AG08396 (cell line): ENCODE results near the gene CYSRT1.

ENCODE experiments used
- DNase-seq: peaks from one replicate; pipeline ENCODE4 v3.0.0; 2012; ENCODE audit warnings: low spot score, mixed read lengths

The CYSRT1 gene

GRCh38 chr9:137190315-137190856 is 34.6 kb upstream of the CYSRT1 start:
- DNase-seq: no peak

- no peak for DNase-seq
Observed at GRCh38 chr9:137191245-137191644, 33.7 kb upstream of the CYSRT1 start.

- no peak for DNase-seq
Observed at GRCh38 chr9:137191691-137192447, 33.1 kb upstream of the CYSRT1 start.

- no peak for DNase-seq
Observed at GRCh38 chr9:137192448-137192780, 32.6 kb upstream of the CYSRT1 start.

- DNase-seq: no peak
Observed at GRCh38 chr9:137192859-137193258, 32.1 kb upstream of the CYSRT1 start.

- no peak for DNase-seq
Observed at GRCh38 chr9:137193771-137194170, 31.2 kb upstream of the CYSRT1 start.

- no peak for DNase-seq
Observed at GRCh38 chr9:137194388-137194787, 30.6 kb upstream of the CYSRT1 start.

GRCh38 chr9:137194909-137195308 is 30.1 kb upstream of the CYSRT1 start:
- no peak for DNase-seq

- DNase-seq: no peak
Observed at GRCh38 chr9:137195525-137196220, 29.3 kb upstream of the CYSRT1 start.

GRCh38 chr9:137198051-137198901 is 26.7 kb upstream of the CYSRT1 start:
- no peak for DNase-seq

GRCh38 chr9:137198902-137199283 is 26.1 kb upstream of the CYSRT1 start:
- no peak for DNase-seq

GRCh38 chr9:137199411-137200121 is 25.4 kb upstream of the CYSRT1 start:
- DNase-seq: no peak

GRCh38 chr9:137200311-137201204 is 24.4 kb upstream of the CYSRT1 start, which contains the start of gene TPRN:
TPRN (minus strand) TSS chr9:137200741; CDS start chr9:137200711, 30 bp downstream.
- peak; percentile 100 for DNase-seq

- DNase-seq: no peak
Observed at GRCh38 chr9:137201205-137201868, 23.6 kb upstream of the CYSRT1 start.

- no peak for DNase-seq
Observed at GRCh38 chr9:137202966-137203365, 22.0 kb upstream of the CYSRT1 start.

- DNase-seq: no peak
Observed at GRCh38 chr9:137204731-137205125, 20.2 kb upstream of the CYSRT1 start.

GRCh38 chr9:137205126-137206069 is 19.6 kb upstream of the CYSRT1 start, which contains the start of the genes NDOR1 and TMEM203:
NDOR1 (plus strand) TSS chr9:137205700; CDS start chr9:137205778, 78 bp downstream.
TMEM203 (minus strand) TSS chr9:137205648; CDS start chr9:137205414, 234 bp downstream.
- DNase-seq: peak; percentile 97

GRCh38 chr9:137206602-137207001 is 18.4 kb upstream of the CYSRT1 start:
- DNase-seq: no peak

- no peak for DNase-seq
Observed at GRCh38 chr9:137211532-137211931, 13.4 kb upstream of the CYSRT1 start.
